HEK293 (cell line): ENCODE data around the gene KCNAB1.

Experiments used
- CTCF ChIA-PET: fragments of 350-600 bp; formaldehyde crosslinking; extraction: SDS; loops from one replicate; lab custom pipeline; 2021; ENCODE audit warnings: antibody characterized with exemption; lab: Yijun Ruan, JAX
- POLR2A ChIA-PET: fragments of 300-600 bp; formaldehyde crosslinking; extraction: SDS; loops from one replicate; lab custom pipeline; 2020; ENCODE audit warnings: antibody characterized with exemption, inconsistent platforms; lab: Yijun Ruan, JAX
- H3K27ac ChIP-seq: fragments of 200-500 bp; sonication (Bioruptor generic); 2 replicates; pipeline ENCODE4 v1.5.1; 2014; ENCODE audit warnings: low read depth, low read length, control low read depth, inconsistent platforms; ENCODE audit errors: extremely low read depth
- H3K36me3 ChIP-seq, 2 experiments: fragments of 200-500 bp in 1 of 2; sonication (Bioruptor generic) in 1 of 2; 1 replicate in 1 of 2; 2 replicates in 1 of 2; pipeline ENCODE4 v1.5.1; 2014 to 2017; ENCODE audit warnings: inconsistent platforms in 2 of 2, low read length in 2 of 2; ENCODE audit not compliant: control insufficient read depth in 2 of 2, insufficient read depth in 1 of 2
- H3K4me1 ChIP-seq: fragments of 200-500 bp; sonication (Bioruptor generic); 2 replicates; pipeline ENCODE4 v1.5.1; 2014; ENCODE audit warnings: mild to moderate bottlenecking, low read length, inconsistent platforms; ENCODE audit not compliant: control insufficient read depth, insufficient read depth
- H3K4me3 ChIP-seq: 2 replicates; pipeline ENCODE4 v1.5.1; 2011; ENCODE audit warnings: low read depth, mild to moderate bottlenecking, control low read depth, low read length, moderate library complexity
- H3K9me3 ChIP-seq: fragments of 200-500 bp; sonication (Bioruptor generic); 2 replicates; pipeline ENCODE4 v1.5.1; 2014; ENCODE audit warnings: low read depth, low read length, inconsistent platforms; ENCODE audit not compliant: control insufficient read depth, insufficient read depth
- BCL11B ChIP-seq: fragments of 450-650 bp; formaldehyde crosslinking; IDR thresholded peaks from 2 replicates; pipeline ENCODE4 v1.5.1; 2016; ENCODE audit warnings: low read depth, missing biosample characterization, missing genetic modification characterization
- HOXA7 ChIP-seq: sonication (generic); formaldehyde crosslinking; IDR thresholded peaks from 2 replicates; pipeline ENCODE4 v1.8.1; 2022; ENCODE audit warnings: missing genetic modification reagents, borderline replicate concordance
- KLF16 ChIP-seq: fragments of 450-650 bp; formaldehyde crosslinking; IDR thresholded peaks from 2 replicates; pipeline ENCODE4 v1.5.1; 2017; ENCODE audit warnings: missing biosample characterization, missing genetic modification characterization
- SALL2 ChIP-seq: fragments of 450-650 bp; formaldehyde crosslinking; IDR thresholded peaks from 2 replicates; pipeline ENCODE4 v1.5.0; 2017; ENCODE audit warnings: missing biosample characterization, mild to moderate bottlenecking, missing genetic modification characterization, borderline replicate concordance
- ZFP69B ChIP-seq: fragments of 450-650 bp; formaldehyde crosslinking; IDR thresholded peaks from 2 replicates; pipeline ENCODE4 v1.5.1; 2016; ENCODE audit warnings: missing biosample characterization, missing genetic modification characterization
- ZNF10 ChIP-seq: fragments of 450-650 bp; formaldehyde crosslinking; IDR thresholded peaks from 2 replicates; pipeline ENCODE4 v1.5.1; 2017; ENCODE audit warnings: missing biosample characterization, missing genetic modification characterization
- ZNF146 ChIP-seq: fragments of 450-650 bp; formaldehyde crosslinking; IDR thresholded peaks from 2 replicates; pipeline ENCODE4 v1.5.1; 2016; ENCODE audit warnings: missing biosample characterization, missing genetic modification characterization
- ZNF169 ChIP-seq: fragments of 450-650 bp; formaldehyde crosslinking; IDR thresholded peaks from 2 replicates; pipeline ENCODE4 v1.5.1; 2016; ENCODE audit warnings: missing biosample characterization, missing genetic modification characterization
- ZNF2 ChIP-seq: fragments of 450-650 bp; formaldehyde crosslinking; IDR thresholded peaks from 2 replicates; pipeline ENCODE4 v1.5.1; 2016; ENCODE audit warnings: missing biosample characterization, missing genetic modification characterization
- ZNF266 ChIP-seq: fragments of 450-650 bp; formaldehyde crosslinking; IDR thresholded peaks from 2 replicates; pipeline ENCODE4 v1.5.1; 2016; ENCODE audit warnings: missing biosample characterization, missing genetic modification characterization, low read depth
- ZNF280C ChIP-seq: fragments of 450-650 bp; formaldehyde crosslinking; IDR thresholded peaks from 2 replicates; pipeline ENCODE4 v1.5.1; 2016; ENCODE audit warnings: missing biosample characterization, missing genetic modification characterization
- ZNF366 ChIP-seq: fragments of 450-650 bp; formaldehyde crosslinking; conservative IDR thresholded peaks from 2 replicates; pipeline ENCODE4 v1.5.1; 2016; ENCODE audit warnings: missing biosample characterization, missing genetic modification characterization
- ZNF433 ChIP-seq: fragments of 450-650 bp; formaldehyde crosslinking; IDR thresholded peaks from 2 replicates; pipeline ENCODE4 v1.5.1; 2016; ENCODE audit warnings: missing biosample characterization, missing genetic modification characterization, low read depth
- ZNF513 ChIP-seq: fragments of 450-650 bp; IDR thresholded peaks from 2 replicates; pipeline ENCODE4 v1.5.1; 2018; ENCODE audit warnings: missing biosample characterization, missing genetic modification characterization
- ZNF639 ChIP-seq: fragments of 450-650 bp; formaldehyde crosslinking; IDR thresholded peaks from 2 replicates; pipeline ENCODE4 v1.5.1; 2016; ENCODE audit warnings: missing biosample characterization, missing genetic modification characterization
- ZNF677 ChIP-seq: fragments of 450-650 bp; IDR thresholded peaks from 2 replicates; pipeline ENCODE4 v1.5.0; 2018; ENCODE audit warnings: missing biosample characterization, mild to moderate bottlenecking, missing genetic modification characterization, moderate library complexity
- ZNF837 ChIP-seq: fragments of 450-650 bp; formaldehyde crosslinking; IDR thresholded peaks from 2 replicates; pipeline ENCODE4 v1.5.1; 2016; ENCODE audit warnings: missing biosample characterization, missing genetic modification characterization
- TF ChIP-seq, protein P1 (sequence below): fragments of 450-650 bp; formaldehyde crosslinking; IDR thresholded peaks from 2 replicates; pipeline ENCODE4 v1.5.1; 2016; ENCODE audit warnings: missing biosample characterization, missing genetic modification characterization
- TF ChIP-seq, protein P2 (sequence below): fragments of 450-650 bp; formaldehyde crosslinking; IDR thresholded peaks from 2 replicates; pipeline ENCODE4 v1.5.0; 2017; ENCODE audit warnings: missing biosample characterization, missing genetic modification characterization, borderline replicate concordance

KCNAB1 gene

DNA sequence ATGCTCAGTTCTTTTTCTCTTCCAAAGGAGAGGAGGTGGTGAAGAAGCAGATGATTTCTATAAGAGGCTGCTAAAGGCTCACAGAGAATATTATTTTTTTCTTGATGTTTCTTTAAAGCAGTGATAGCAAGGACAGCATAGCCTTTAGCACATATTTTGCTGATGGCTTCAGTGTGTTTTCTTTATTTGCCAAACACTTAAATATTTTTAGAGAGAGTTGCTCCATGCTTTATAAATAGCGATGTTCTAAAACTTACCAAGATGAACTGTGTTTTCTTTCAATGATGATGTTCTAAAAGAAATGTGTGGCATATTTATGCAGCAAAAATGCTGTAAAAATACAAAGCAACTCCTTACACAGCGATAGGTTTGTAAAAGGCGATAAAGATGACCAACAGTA lies 11.8 kb upstream of the KCNAB1 start (continued):
- TF ChIP-seq, protein P1, sequence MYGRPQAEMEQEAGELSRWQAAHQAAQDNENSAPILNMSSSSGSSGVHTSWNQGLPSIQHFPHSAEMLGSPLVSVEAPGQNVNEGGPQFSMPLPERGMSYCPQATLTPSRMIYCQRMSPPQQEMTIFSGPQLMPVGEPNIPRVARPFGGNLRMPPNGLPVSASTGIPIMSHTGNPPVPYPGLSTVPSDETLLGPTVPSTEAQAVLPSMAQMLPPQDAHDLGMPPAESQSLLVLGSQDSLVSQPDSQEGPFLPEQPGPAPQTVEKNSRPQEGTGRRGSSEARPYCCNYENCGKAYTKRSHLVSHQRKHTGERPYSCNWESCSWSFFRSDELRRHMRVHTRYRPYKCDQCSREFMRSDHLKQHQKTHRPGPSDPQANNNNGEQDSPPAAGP (tag by site-specific recombination) = no peak
- no peak for TF ChIP-seq ZNF169 (tag by site-specific recombination)
- TF ChIP-seq ZNF433 (tag by site-specific recombination) = no peak
- TF ChIP-seq ZNF266 (tag by site-specific recombination) = no peak
- TF ChIP-seq ZNF280C (tag by site-specific recombination) = no peak
- TF ChIP-seq, protein P2, sequence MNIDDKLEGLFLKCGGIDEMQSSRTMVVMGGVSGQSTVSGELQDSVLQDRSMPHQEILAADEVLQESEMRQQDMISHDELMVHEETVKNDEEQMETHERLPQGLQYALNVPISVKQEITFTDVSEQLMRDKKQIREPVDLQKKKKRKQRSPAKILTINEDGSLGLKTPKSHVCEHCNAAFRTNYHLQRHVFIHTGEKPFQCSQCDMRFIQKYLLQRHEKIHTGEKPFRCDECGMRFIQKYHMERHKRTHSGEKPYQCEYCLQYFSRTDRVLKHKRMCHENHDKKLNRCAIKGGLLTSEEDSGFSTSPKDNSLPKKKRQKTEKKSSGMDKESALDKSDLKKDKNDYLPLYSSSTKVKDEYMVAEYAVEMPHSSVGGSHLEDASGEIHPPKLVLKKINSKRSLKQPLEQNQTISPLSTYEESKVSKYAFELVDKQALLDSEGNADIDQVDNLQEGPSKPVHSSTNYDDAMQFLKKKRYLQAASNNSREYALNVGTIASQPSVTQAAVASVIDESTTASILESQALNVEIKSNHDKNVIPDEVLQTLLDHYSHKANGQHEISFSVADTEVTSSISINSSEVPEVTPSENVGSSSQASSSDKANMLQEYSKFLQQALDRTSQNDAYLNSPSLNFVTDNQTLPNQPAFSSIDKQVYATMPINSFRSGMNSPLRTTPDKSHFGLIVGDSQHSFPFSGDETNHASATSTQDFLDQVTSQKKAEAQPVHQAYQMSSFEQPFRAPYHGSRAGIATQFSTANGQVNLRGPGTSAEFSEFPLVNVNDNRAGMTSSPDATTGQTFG (tag by site-specific recombination) = no peak
- no peak for TF ChIP-seq ZNF513 (tag by site-specific recombination)
- TF ChIP-seq HOXA7 = no peak

- Histone ChIP-seq H3K36me3 (no peaks in the 10 kb centered on the region), H3K4me3 (no peak overlapping the region), H3K27ac (no peak overlapping the region), H3K9me3 (no peaks in the 10 kb centered on the region), H3K4me1 (no peaks in the 10 kb centered on the region)
- no peak for TF ChIP-seq ZFP69B (tag by site-specific recombination)
- TF ChIP-seq ZNF10 (tag by site-specific recombination) = no peak
- TF ChIP-seq ZNF366 = no peak
- TF ChIP-seq BCL11B (tag by site-specific recombination) = no peak
- TF ChIP-seq ZNF2 = no peak
- no peak for TF ChIP-seq KLF16 (tag by site-specific recombination)
- TF ChIP-seq SALL2 = no peak
- no peak for TF ChIP-seq HOXA7
- no peak for TF ChIP-seq ZNF639 (tag by site-specific recombination)
- TF ChIP-seq ZNF837 (tag by site-specific recombination) = no peak
- TF ChIP-seq ZNF677 (tag by site-specific recombination) = no peak
- no peak for TF ChIP-seq ZNF146
- CTCF ChIA-PET = no interaction called here
- POLR2A ChIA-PET = no interaction called here
These were observed 10.4 kb upstream of the KCNAB1 start for GRCh38 chr3:156109989-156110388.
